ENCODE data around the gene SCNN1B.

The SCNN1B gene

GRCh38 chr16:23406024-23406423 lies 103.9 kb downstream of the SCNN1B start:
- in situ Hi-C loops (cut with MboI; ENCODE audit: low sequenced_read_pairs): no loop called here

GRCh38 chr16:23406546-23407240 lies 104.6 kb downstream of the SCNN1B start:
- in situ Hi-C loops (cut with MboI; ENCODE audit: low sequenced_read_pairs): no loop called here

GRCh38 chr16:23407436-23408127 lies 105.5 kb downstream of the SCNN1B start:
- in situ Hi-C loops (cut with MboI; ENCODE audit: low sequenced_read_pairs): no loop called here

GRCh38 chr16:23408242-23408822 lies 106.2 kb downstream of the SCNN1B start:
- in situ Hi-C loops (cut with MboI; ENCODE audit: low sequenced_read_pairs): no loop called here

GRCh38 chr16:23408823-23409298 lies 106.8 kb downstream of the SCNN1B start:
- in situ Hi-C loops (cut with MboI; ENCODE audit: low sequenced_read_pairs): no loop called here

GRCh38 chr16:23409522-23409921 lies 107.4 kb downstream of the SCNN1B start:
- in situ Hi-C loops (cut with MboI; ENCODE audit: low sequenced_read_pairs): no loop called here

- in situ Hi-C loops (cut with MboI; ENCODE audit: low sequenced_read_pairs): no loop called here
Measured at GRCh38 chr16:23410176-23410575, 108.1 kb downstream of the SCNN1B start.

- in situ Hi-C loops (cut with MboI; ENCODE audit: low sequenced_read_pairs): no loop called here
Measured at GRCh38 chr16:23414731-23415130, 112.6 kb downstream of the SCNN1B start.

GRCh38 chr16:23416816-23417215 lies 114.7 kb downstream of the SCNN1B start:
- in situ Hi-C loops (cut with MboI; ENCODE audit: low sequenced_read_pairs): no loop called here

GRCh38 chr16:23420011-23420410 lies 117.9 kb downstream of the SCNN1B start:
- in situ Hi-C loops (cut with MboI; ENCODE audit: low sequenced_read_pairs): no loop called here

- in situ Hi-C loops (cut with MboI; ENCODE audit: low sequenced_read_pairs): no loop called here
Measured at GRCh38 chr16:23423496-23424049, 121.5 kb downstream of the SCNN1B start.

- in situ Hi-C loops (cut with MboI; ENCODE audit: low sequenced_read_pairs): no loop called here
Measured at GRCh38 chr16:23424292-23424958, 122.3 kb downstream of the SCNN1B start.

- in situ Hi-C loops (cut with MboI; ENCODE audit: low sequenced_read_pairs): no loop called here
Measured at GRCh38 chr16:23428351-23428750, 126.2 kb downstream of the SCNN1B start.
